Measurements from ENCODE around the gene LPAR5. TPM values are rescaled to one million over a fixed set of nuclear protein-coding genes. Genes with fewer than 3 reads are reported as not detected.

The LPAR5 gene
- total and polyA plus RNA-seq, 2 of the 8 experiments (the other 6 are each of a cell fraction or from before 2014, with no cell fraction given) = 0.22 to 0.24 TPM

DNA sequence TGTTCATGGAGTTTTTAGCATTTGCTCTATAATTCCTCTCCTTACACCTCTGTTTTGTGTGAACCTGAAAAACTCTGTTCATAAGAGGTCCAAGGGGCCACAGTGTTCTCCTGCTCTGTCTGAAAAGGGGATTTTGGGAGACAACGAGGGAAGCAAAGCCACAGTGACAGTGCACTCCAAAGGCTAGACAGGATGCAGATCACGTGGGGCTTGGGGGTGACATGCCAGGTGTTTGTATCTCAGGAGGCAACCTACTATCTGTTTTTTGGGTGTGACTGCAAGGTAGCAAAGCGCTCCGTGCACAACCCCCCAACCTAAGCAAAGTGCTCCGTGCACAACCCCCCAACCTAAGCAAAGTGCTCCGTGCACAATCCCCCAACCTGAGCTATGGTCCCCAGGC lies 23.5 kb downstream of the LPAR5 start:
- peak overlapping the region; percentile 99; the same call in 1 of the 2 replicates for H2BK20ac ChIP-seq (ENCODE audit: low read length)
- H4K91ac ChIP-seq (replicated peaks; ENCODE audit: insufficient read length, low read length) = peak overlapping the region; percentile 81
- peak overlapping the region; percentile 69; the same call in 1 of the 2 replicates for H2BK12ac ChIP-seq (ENCODE audit: low read depth, low read length)
- H3K27ac ChIP-seq (ENCODE audit: low read depth, low read length) = no peak overlapping the region
- ChIA-PET POLR2A (ENCODE audit: partially characterized antibody) (interaction anchor here (0.6 to 3.4 kb wide), 14 partner anchors 11 to 324 kb away, joined by 3 to 19 read pairs (median 4); partner anchors contain the start of genes GAPDH and ZNF384), CTCF (ENCODE audit: partially characterized antibody) (interaction anchor here (0.7 to 2.0 kb wide), 7 partner anchors 9 to 153 kb away, joined by 3 to 9 read pairs (median 3); partner anchors contain the start of gene PTMS)
- TF ChIP-seq BCL11A (IDR thresholded peaks at IDR 0.05; ENCODE audit: low read depth in 2 of 2, low read length in 2 of 2) = no peak
- TF ChIP-seq ATF2 (IDR thresholded peaks at IDR 0.05; ENCODE audit: low read length) = no peak
- no peak for TF ChIP-seq EZH2 (IDR thresholded peaks at IDR 0.05; ENCODE audit: low read depth, low read length, severe bottlenecking)
- TF ChIP-seq BACH1 (IDR thresholded peaks at IDR 0.05; ENCODE audit: low read length) = no peak
- TF ChIP-seq POU5F1 (IDR thresholded peaks at IDR 0.05; ENCODE audit: low read depth, low read length) = no peak
- TF ChIP-seq ATF3 (IDR thresholded peaks at IDR 0.05; ENCODE audit: insufficient read depth, low read depth, low read length) = no peak
- H3K23me2 ChIP-seq (ENCODE audit: low read depth, low read length) = peaks cover 8% of the 10 kb centered on the region; the same call in 1 of the 2 replicates
- H2BK5ac ChIP-seq (ENCODE audit: low read depth, low read length) = peak overlapping the region; percentile 79; the same call in 1 of the 2 replicates
- H3K79me2 ChIP-seq (ENCODE audit: control insufficient read depth in 1 of 2, insufficient read depth in 2 of 2, low read length in 2 of 2) = no peaks in the 10 kb centered on the region
- H3K56ac ChIP-seq (replicated peaks; ENCODE audit: insufficient read length, low read depth, low read length) = no peak overlapping the region
- H3K4me3 ChIP-seq (ENCODE audit: extremely low read depth in 1 of 4, insufficient read depth in 2 of 4, low read depth in 3 of 4, low read length in 4 of 4) = peak overlapping the region in 1 of 4 experiments; percentile 56; a peak in 3 of 8 replicates
- peaks cover 15 to 23% (median 18%) of the 10 kb centered on the region in 4 experiments for H3K4me1 ChIP-seq (replicated peaks in 1 of 4; ENCODE audit: control insufficient read depth in 3 of 4, insufficient read depth in 4 of 4, low read length in 3 of 4)
- H2AFZ ChIP-seq (ENCODE audit: low read length) = 0 out of 2 replicates have a peak overlapping the region, but pooled peaks have one; percentile 39
- H4K5ac ChIP-seq (ENCODE audit: insufficient read length, low read depth, low read length) = no peak overlapping the region
- no peak overlapping the region for H3K9ac ChIP-seq (replicated peaks in 1 of 4; ENCODE audit: extremely low read depth in 1 of 4, low read depth in 3 of 4, low read length in 3 of 4)
- H4K20me1 ChIP-seq (replicated peaks in 1 of 2; ENCODE audit: control insufficient read depth in 1 of 2, insufficient read depth in 2 of 2, low read length in 2 of 2) = no peaks in the 10 kb centered on the region
- H3K27me3 ChIP-seq (replicated peaks in 1 of 4; ENCODE audit: control insufficient read depth in 3 of 4, extremely low read depth in 1 of 4, insufficient read depth in 3 of 4, low read length in 3 of 4) = no peaks in the 10 kb centered on the region
- peak overlapping the region; percentile 40 for H3K4ac ChIP-seq (replicated peaks; ENCODE audit: insufficient read length, low read depth, low read length)
- H3K14ac ChIP-seq (ENCODE audit: insufficient read length) = no peak overlapping the region
- H3K79me1 ChIP-seq (ENCODE audit: low read depth, low read length) = no peaks in the 10 kb centered on the region
- peak overlapping the region; percentile 76 to 89; a peak in 3 of 4 replicates for H3K4me2 ChIP-seq (ENCODE audit: insufficient read depth in 1 of 2, low read depth in 2 of 2, low read length in 2 of 2)
- 0 out of 2 replicates have a peak overlapping the region, but pooled peaks have one; percentile 45 for H2AK5ac ChIP-seq (ENCODE audit: low read depth, low read length)
- no peak for DNase-seq (ENCODE audit: low read depth in 1 of 2, low spot score in 2 of 2)
- H3K23ac ChIP-seq (ENCODE audit: insufficient read length) = no peak overlapping the region
- H3K9me3 ChIP-seq (ENCODE audit: insufficient read depth in 2 of 2, low read depth in 1 of 2, low read length in 1 of 2) = no peaks in the 10 kb centered on the region
- WGBS, 2 experiments (ENCODE audit: extremely low coverage in 1 of 2, insufficient coverage in 1 of 2, insufficient read length in 1 of 2, insufficient replicate concordance in 2 of 2, low coverage in 1 of 2, low lambda C conversion rate in 2 of 2, missing lambda C conversion rate in 1 of 2) = 88% methylated on average over 6 of the region's 6 CpGs; no CpG with 5 or more reads in 1 of the 2 experiments
- H3K18ac ChIP-seq (ENCODE audit: extremely low read depth, low read length) = peak overlapping the region; percentile 51
- H3K36me3 ChIP-seq (ENCODE audit: control insufficient read depth in 2 of 4, insufficient read depth in 4 of 4, low read length in 3 of 4) = no peaks in the 10 kb centered on the region
- no peak for FAIRE-seq
- peak overlapping the region; percentile 95; the same call in 1 of the 2 replicates for H2BK15ac ChIP-seq (ENCODE audit: low read length)
- no peak overlapping the region for H2BK120ac ChIP-seq (replicated peaks; ENCODE audit: low read depth, low read length)
- H4K8ac ChIP-seq (ENCODE audit: extremely low read depth, insufficient read depth, low read length) = no peak overlapping the region

Data from H1 (cell line).